GM19463 (cell line): ENCODE measurements around the gene SNAP47.

Source experiments
- ATAC-seq: cut with Tn5 transposase; IDR thresholded peaks from one replicate; pipeline ENCODE4 v1.9.1; 2021; ENCODE audit warnings: mild to moderate bottlenecking, moderate library complexity; ENCODE audit not compliant: unreplicated experiment

Gene SNAP47

GRCh38 chr1:227767401-227768124, 32.3 kb downstream of the SNAP47 start:
- no peak for ATAC-seq

DNA sequence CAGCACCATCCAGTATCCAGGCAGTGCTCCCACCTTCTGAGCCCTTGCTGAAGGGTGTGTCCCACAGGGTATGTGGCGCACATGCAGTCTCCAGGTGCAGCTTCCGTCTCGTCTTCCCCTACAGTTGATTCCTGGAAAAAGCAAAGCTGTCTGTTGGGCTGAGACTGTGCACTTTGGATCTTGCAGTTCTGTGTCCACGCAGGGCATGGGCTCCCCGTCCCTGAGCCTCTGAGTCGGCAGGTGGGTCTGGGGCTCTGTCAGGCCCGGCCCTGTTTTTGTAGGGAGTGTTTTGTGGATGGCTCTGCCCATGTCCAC, 32.8 kb downstream of the SNAP47 start:
- ATAC-seq = no peak

DNA sequence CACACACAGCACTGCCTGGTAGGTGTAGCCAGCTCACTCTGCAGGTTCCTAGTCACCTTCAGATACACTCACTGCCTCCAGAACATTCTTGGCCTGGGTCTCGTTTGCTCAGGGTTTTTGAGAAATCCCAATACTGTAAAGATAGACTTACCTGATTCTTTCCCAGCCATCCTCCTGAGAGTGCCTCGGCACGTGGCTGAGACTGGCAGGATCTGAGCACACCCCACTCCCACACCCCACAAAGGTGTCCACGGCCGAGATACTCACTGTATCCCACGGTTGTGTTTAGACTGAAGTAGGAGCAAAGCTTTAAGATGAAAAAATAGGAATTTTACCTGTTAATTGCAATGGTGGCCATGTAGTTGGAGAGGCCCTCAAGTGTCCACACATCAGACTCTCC, 33.4 kb downstream of the SNAP47 start:
- ATAC-seq = no peak

GRCh38 chr1:227769047-227769935, 34.1 kb downstream of the SNAP47 start:
- ATAC-seq = no peak

GRCh38 chr1:227769936-227770494, 34.8 kb downstream of the SNAP47 start:
- ATAC-seq = no peak

- no peak for ATAC-seq
Measured at GRCh38 chr1:227770812-227771211, 35.6 kb downstream of the SNAP47 start.

- ATAC-seq = no peak
Measured at GRCh38 chr1:227771326-227771725, 36.1 kb downstream of the SNAP47 start.

- ATAC-seq = no peak
Measured at GRCh38 chr1:227771771-227772170, 36.5 kb downstream of the SNAP47 start.

- ATAC-seq = no peak
Measured at GRCh38 chr1:227773558-227773957, 38.3 kb downstream of the SNAP47 start.

DNA sequence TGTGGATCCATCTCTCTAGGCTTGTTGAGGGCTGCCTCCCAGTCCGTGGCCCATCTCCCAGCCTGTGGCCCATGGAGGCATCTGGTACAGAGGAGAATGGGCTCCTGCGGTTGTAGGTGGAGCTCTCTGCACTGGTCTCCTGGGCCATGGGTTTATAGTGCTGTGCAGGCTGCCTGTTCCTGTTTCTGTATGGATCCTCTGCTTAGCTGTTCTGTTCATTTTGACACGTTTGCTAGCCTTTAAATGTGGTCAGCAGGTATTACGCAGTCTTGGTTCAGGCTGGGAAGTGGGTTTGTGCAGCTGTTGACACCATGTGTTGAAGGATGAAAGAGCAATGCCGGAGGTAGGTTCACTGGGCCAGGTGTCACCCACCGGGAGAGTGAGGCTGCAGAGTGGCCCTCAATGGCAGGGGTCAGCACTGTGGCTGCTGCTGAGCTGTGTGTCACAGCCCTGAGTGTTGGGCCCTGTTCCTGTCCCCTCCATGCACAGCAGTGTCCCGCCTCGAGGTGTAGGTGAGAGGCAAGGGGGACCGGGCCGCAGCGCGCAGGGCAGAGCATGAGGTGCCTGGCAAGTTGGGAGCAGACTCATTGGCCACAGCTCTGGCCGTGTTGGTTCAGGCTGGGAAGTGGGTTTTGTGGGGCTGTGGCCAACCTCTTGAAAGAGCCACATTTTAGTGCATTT, 39.0 kb downstream of the SNAP47 start:
- ATAC-seq = no peak

DNA sequence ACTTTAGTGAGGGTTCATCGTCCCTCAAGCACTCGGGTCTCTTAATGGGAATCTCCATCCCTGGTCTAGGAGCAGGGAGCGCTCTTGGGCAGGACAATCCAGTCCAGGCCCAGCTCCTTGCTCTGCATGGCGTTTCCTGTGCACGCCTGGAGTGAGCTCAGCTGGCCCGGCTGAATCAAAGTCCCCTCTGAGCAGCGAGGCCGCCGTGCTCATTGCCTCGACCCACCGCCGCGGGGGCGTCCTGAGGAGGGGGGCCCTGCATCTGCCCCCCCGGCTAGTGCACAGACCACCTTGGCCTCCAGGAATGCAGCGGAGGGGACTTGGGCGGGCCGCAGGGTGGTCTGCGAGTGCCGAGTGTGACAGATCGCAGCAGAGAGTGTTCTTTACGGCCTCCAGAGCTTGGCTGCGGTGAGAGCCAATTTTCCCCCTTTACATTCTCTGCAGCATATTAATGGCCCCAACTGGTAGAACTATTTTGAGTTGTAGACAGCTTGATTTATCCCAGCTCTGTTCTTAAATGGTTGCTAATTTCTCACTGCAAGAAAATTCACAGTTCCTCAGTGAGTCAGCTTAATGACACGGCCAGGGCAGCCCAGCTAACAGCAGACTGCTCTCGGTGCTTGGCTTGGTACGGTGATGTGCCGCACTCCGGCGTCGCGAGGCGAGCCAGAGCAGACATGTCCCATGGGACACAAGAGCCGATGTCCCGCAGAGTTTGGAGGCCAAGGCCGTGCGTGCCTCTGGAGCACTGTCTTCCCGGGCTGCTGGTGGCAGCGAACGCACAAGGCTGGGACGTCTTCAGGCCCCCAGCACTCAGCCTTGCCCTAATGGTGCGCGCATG, 39.8 kb downstream of the SNAP47 start:
- no peak for ATAC-seq

- ATAC-seq = no peak
Measured at GRCh38 chr1:227775841-227776240, 40.6 kb downstream of the SNAP47 start.

- no peak for ATAC-seq
Measured at GRCh38 chr1:227776331-227776771, 41.1 kb downstream of the SNAP47 start.

DNA sequence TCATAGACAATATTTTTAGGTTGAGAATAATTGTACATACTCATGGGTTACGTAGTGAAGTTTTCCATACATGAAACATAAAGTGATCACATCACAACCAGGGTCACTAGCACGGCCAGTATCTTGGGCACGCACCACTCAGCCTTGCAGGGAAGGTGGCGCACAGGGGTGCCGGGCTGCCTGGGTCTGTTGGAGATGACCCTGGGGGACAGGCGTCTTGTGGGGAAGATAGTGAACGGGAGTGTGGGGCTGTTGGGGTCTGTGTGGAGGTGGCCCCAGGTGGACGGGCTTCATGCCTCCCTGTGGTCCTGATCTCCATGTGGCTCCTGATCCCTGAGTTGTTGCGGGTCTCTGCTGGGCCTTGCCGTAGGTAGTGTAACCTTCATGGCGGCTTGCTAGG, 41.9 kb downstream of the SNAP47 start:
- ATAC-seq = no peak

- ATAC-seq = no peak
Measured at GRCh38 chr1:227777646-227778045, 42.4 kb downstream of the SNAP47 start.

DNA sequence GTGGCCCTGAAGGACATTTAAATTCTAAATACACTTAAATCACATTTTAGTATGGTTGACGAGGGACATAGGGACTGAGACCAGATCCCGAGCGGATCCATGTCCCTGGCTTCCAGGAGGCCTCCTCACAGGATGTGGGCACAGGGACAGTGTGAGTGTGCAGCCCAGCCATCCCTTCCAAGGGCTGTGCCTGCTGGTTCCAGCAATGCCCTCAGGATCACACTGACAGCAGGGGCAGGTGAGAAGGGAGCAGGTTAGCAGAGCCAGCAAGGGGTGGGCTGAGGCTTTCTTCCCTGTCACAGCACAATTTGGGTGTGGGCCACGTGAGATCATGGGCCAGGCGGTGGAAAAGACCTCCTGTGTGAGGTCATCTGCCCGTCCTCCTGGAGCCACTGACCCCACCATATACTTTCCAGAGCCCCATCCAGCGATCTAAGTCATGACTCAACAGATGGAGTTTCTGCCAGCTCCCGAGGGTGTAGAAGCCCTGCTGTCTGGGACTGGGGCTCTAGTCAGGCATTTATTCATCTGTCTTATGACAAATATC, 43.2 kb downstream of the SNAP47 start:
- ATAC-seq = no peak

DNA sequence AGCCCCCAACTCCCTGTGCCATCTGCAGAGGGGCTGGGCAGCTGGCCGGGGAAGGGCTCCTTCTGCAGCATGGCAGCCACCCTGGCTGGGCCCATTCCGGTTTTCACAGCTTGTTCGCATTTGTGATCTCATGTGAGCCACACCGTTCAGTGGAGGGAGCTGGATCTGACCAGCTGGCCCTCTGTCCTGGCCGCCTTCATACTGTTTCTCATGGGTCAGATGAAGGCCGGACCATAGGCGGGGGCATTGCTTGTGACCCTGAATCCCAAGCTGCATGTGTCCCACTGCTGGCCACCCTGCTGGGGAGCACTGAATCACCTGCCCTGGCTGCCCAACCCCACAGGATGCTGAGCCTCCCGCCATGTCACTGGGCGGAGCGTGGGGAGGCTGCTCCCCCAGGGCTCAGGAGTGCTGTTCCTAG, 43.8 kb downstream of the SNAP47 start:
- ATAC-seq = no peak

GRCh38 chr1:227779685-227780084, 44.5 kb downstream of the SNAP47 start:
- no peak for ATAC-seq

GRCh38 chr1:227780101-227781044, 45.1 kb downstream of the SNAP47 start:
- ATAC-seq = no peak
